Gastroesophageal sphincter (tissue), 4 donors: Measurements from ENCODE around the gene NADK2. TPM values are rescaled to one million over a fixed set of nuclear protein-coding genes. Genes with fewer than 3 reads are reported as not detected.

Source experiments
- ATAC-seq: fragments of 150-250 bp; one replicate; pipeline ENCODE4 v1.9.1; 2016; ENCODE audit warnings: mild to moderate bottlenecking, moderate library complexity
- H3K27ac ChIP-seq, 4 donors: fragments of 200-600 bp; sonication (generic) in 3 of 4; 1 replicate in 3 of 4; 2 replicates in 1 of 4; pipeline ENCODE4 v1.5.1; 2016 to 2019
- H3K27me3 ChIP-seq: fragments of 200-600 bp; sonication (generic); one replicate; pipeline ENCODE4 v1.5.1; 2019
- H3K36me3 ChIP-seq, 2 donors: fragments of 200-600 bp; sonication (generic); one replicate each; pipeline ENCODE4 v1.5.1; 2019; ENCODE audit warnings: control low read depth in 1 of 2
- H3K4me1 ChIP-seq, 3 donors: fragments of 200-600 bp; sonication (generic); 1 replicate in 2 of 3; 2 replicates in 1 of 3; pipeline ENCODE4 v1.5.1; 2016 to 2019; ENCODE audit warnings: control low read depth in 2 of 3
- H3K4me3 ChIP-seq, 2 donors: fragments of 200-600 bp; sonication (generic); one replicate each; pipeline ENCODE4 v1.5.1; 2019; ENCODE audit warnings: mild to moderate bottlenecking in 1 of 2, moderate library complexity in 1 of 2
- H3K9me3 ChIP-seq, 3 donors: fragments of 200-600 bp; sonication (generic); one replicate each; pipeline ENCODE4 v1.5.1; 2017 to 2019; ENCODE audit warnings: control low read depth in 2 of 3
- CTCF ChIP-seq, 4 experiments: fragments of 200-600 bp in 2 of 4; fragments of 450-650 bp in 2 of 4; sonication (generic) in 1 of 4; IDR thresholded peaks; one replicate each; pipeline ENCODE4 v1.5.1; 2017 to 2019; ENCODE audit warnings: antibody characterized with exemption in 4 of 4, mild to moderate bottlenecking in 2 of 4, moderate library complexity in 2 of 4
- EP300 ChIP-seq: sonication (generic); formaldehyde crosslinking; IDR thresholded peaks from one replicate; pipeline ENCODE4 v1.6.1; 2017; ENCODE audit warnings: antibody characterized with exemption, mild to moderate bottlenecking
- POLR2A ChIP-seq, 2 donors: fragments of 450-650 bp; IDR thresholded peaks; one replicate each; pipeline ENCODE4 v1.6.1; 2017; ENCODE audit warnings: antibody characterized with exemption in 2 of 2, mild to moderate bottlenecking in 2 of 2, moderate library complexity in 1 of 2
- POLR2AphosphoS5 ChIP-seq: sonication (generic); formaldehyde crosslinking; IDR thresholded peaks from one replicate; pipeline ENCODE4 v1.6.1; 2017; ENCODE audit warnings: antibody characterized with exemption
- WGBS, 2 donors: methylation state at CpG; one replicate each; pipeline ENCODE4 v1.1.5; 2018; ENCODE audit warnings: low coverage in 1 of 2; 5-methylcytosine and 5-hydroxymethylcytosine counted together
- total RNA-seq, 4 donors: library from RNA; depleted of rRNA; stranded (reverse); fragments of >200 nt; gene quantifications; one replicate each; pipeline ENCODE4 v1.1.0, GENCODE V29; 2016

NADK2 gene
- total RNA-seq, 4 donors from 2014 or later: 43.5 to 90.6 (median 60.9) TPM

DNA sequence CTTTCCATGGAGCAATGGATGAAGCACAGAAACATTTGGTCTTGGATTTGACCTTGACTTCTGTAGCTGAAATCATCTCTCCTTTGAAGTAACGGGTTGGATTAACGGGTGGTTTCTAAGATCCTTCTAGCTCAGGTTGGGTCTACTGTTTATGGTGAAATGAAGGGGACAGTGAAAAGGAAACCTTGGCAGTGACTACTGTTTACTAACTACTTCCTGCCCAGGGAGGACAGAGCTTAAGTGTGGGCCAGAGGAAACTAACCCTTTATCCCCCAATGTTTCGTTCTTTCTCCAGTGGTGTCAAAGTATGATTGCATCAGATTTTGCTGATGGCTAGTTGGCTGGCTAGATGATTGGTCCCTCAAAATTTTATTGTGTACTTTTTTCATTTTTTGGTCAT lies 67.6 kb downstream of the NADK2 start:
- H3K4me1 ChIP-seq: peaks cover 0 to 8% (median 0%) of the 10 kb centered on the region in 3 donors
- no peaks in the 10 kb centered on the region for H3K27me3 ChIP-seq
- no peak overlapping the region for H3K4me3 ChIP-seq
- H3K27ac ChIP-seq: no peak overlapping the region
- H3K36me3 ChIP-seq: peaks cover 15 to 85% of the 10 kb centered on the region in 2 donors
- H3K9me3 ChIP-seq: no peaks in the 10 kb centered on the region
- TF ChIP-seq POLR2A (IDR thresholded peaks at IDR 0.05) (no peak), POLR2AphosphoS5 (no peak), EP300 (no peak), CTCF (IDR thresholded peaks at IDR 0.05) (no peak)
- ATAC-seq: no peak
- WGBS, 2 donors: 66 to 90% methylated on average over 3 of the region's 3 CpGs

DNA sequence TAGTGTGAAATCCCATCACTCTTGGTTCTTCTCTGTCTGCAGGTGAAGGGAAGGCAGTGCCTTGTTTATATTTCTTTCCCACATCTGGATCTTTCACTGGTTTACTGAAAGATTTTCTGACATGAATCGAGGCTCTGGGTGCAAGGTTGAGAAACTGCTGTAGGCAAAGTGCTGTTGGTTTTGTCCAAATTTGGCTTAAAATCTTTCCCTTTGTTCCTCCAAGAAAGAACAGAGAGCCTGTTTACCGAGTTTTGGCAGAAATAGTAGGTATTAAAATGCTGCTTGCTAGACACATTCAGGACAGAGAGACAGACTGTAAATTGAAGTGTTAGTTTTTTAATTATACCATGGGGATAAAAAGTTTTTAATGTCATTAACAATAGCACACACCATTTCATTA lies 68.3 kb downstream of the NADK2 start:
- no peak for TF ChIP-seq CTCF (IDR thresholded peaks at IDR 0.05)
- no peak for TF ChIP-seq POLR2AphosphoS5
- no peak for TF ChIP-seq EP300
- no peak for TF ChIP-seq POLR2A (IDR thresholded peaks at IDR 0.05)
- no peak for ATAC-seq
- Histone ChIP-seq H3K4me3 (no peak overlapping the region), H3K4me1 (peaks cover 0 to 8% (median 0%) of the 10 kb centered on the region in 3 donors), H3K9me3 (no peaks in the 10 kb centered on the region), H3K27ac (peak overlapping the region in 1 of 4 donors; percentile 17), H3K27me3 (no peaks in the 10 kb centered on the region), H3K36me3 (peaks cover 15 to 85% of the 10 kb centered on the region in 2 donors)
- WGBS, 2 donors: 22 to 46% methylated on average over 1 to 2 of the region's 2 CpGs

GRCh38 chr5:36172599-36172998 lies 69.1 kb downstream of the NADK2 start:
- peaks cover 15 to 87% of the 10 kb centered on the region in 2 donors for H3K36me3 ChIP-seq
- no peak for ATAC-seq
- no peak overlapping the region for H3K4me3 ChIP-seq
- TF ChIP-seq POLR2A (IDR thresholded peaks at IDR 0.05): no peak
- TF ChIP-seq CTCF (IDR thresholded peaks at IDR 0.05): no peak
- no peak for TF ChIP-seq POLR2AphosphoS5
- no peak for TF ChIP-seq EP300
- no peaks in the 10 kb centered on the region for H3K27me3 ChIP-seq
- peaks cover 0 to 8% (median 0%) of the 10 kb centered on the region in 3 donors for H3K4me1 ChIP-seq
- H3K9me3 ChIP-seq: no peaks in the 10 kb centered on the region
- H3K27ac ChIP-seq: no peak overlapping the region
- 63 to 80% methylated on average over 1 of the region's 1 CpG for WGBS, 2 donors

- TF ChIP-seq POLR2A (IDR thresholded peaks at IDR 0.05) (no peak), EP300 (no peak), POLR2AphosphoS5 (no peak), CTCF (IDR thresholded peaks at IDR 0.05) (no peak)
- Histone ChIP-seq H3K9me3 (no peaks in the 10 kb centered on the region), H3K27ac (no peak overlapping the region), H3K27me3 (no peaks in the 10 kb centered on the region), H3K4me1 (peaks cover 0 to 8% (median 0%) of the 10 kb centered on the region in 3 donors), H3K36me3 (peaks cover 15 to 91% of the 10 kb centered on the region in 2 donors), H3K4me3 (no peak overlapping the region)
- 70 to 77% methylated on average over 5 of the region's 5 CpGs for WGBS, 2 donors
- ATAC-seq: no peak
These were observed 70.8 kb downstream of the NADK2 start for GRCh38 chr5:36170832-36171424.

GRCh38 chr5:36168737-36169136 lies 73.0 kb downstream of the NADK2 start:
- 89 to 93% methylated on average over 4 of the region's 4 CpGs for WGBS, 2 donors
- no peak for ATAC-seq
- Histone ChIP-seq H3K4me3 (no peak overlapping the region), H3K36me3 (peaks cover 15 to 99% of the 10 kb centered on the region in 2 donors), H3K27me3 (no peaks in the 10 kb centered on the region), H3K27ac (no peak overlapping the region), H3K4me1 (peaks cover 0 to 6% (median 0%) of the 10 kb centered on the region in 3 donors), H3K9me3 (no peaks in the 10 kb centered on the region)
- no peak for TF ChIP-seq EP300
- no peak for TF ChIP-seq POLR2AphosphoS5
- TF ChIP-seq CTCF (IDR thresholded peaks at IDR 0.05): no peak
- TF ChIP-seq POLR2A (IDR thresholded peaks at IDR 0.05): no peak
